Neural progenitor cell (in vitro differentiated cells): ENCODE results near the gene TBPL1.

Source experiments
- CTCF ChIP-seq: fragments of 200-600 bp; sonication (generic); IDR thresholded peaks from 2 replicates; pipeline ENCODE4 v1.5.1; 2017; ENCODE audit warnings: antibody characterized with exemption, mild to moderate bottlenecking
- EZH2 ChIP-seq: fragments of 200-600 bp; sonication (generic); IDR thresholded peaks from 2 replicates; pipeline ENCODE4 v1.6.1; 2017; ENCODE audit warnings: antibody characterized with exemption, mild to moderate bottlenecking, moderate library complexity
- EZH2phosphoT487 ChIP-seq: fragments of 200-600 bp; sonication (generic); IDR thresholded peaks from 2 replicates; pipeline ENCODE4 v1.6.1; 2017; ENCODE audit warnings: antibody characterized with exemption

DNA sequence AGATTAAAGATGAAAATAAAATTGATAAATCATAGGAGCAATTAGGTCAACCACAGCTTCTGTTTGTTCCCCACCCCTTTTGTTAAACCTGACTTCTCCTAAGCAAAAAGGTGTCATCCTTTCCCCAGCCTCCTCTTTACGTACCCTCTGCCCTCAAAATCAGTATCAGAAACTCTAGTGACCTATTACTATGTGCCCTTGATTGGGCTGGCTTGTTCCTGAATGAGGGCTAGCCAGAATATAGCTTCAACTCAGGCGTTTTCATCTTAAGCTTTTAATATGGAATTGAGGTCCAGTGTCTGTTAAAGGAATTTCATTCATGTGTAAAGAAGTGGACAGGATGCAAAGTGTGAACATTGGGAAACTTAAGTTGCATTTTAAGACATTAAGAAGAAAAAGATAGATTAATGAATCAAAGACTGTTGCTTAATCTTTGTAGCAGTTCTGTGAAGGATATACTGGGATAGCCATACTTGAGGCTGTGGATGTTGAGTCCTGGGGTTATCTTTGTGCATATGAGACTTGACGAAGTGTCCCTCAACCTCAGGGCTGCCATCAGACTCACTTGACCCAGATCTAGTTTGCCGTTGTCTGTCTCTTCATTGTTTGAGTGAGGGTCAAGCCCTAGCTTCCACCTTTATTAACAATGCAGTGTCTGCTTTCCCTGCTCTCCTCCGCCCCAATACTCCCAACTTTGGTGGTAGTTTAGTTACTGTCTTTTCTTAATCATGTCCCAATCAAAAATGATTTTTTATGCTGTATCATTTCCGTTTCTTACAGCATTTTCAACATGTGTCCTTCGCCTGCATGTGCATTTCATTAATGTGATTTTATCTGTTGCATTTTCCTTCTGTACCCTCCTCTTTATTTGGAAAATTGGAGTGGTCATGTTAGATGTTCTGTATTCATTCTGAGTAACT lies 1.9 kb downstream of the TBPL1 start:
- TF ChIP-seq CTCF (no peak), EZH2phosphoT487 (no peak), EZH2 (no peak)
